Breast epithelium (tissue), 4 donors: ENCODE data around the gene ADGRL3. TPM values are rescaled to one million over a fixed set of nuclear protein-coding genes. Genes with fewer than 3 reads are reported as not detected.

ENCODE experiments used
- DNase-seq, 2 donors: peaks; one replicate each; pipeline ENCODE4 v3.0.0-alpha.2; 2019; ENCODE audit warnings: low spot score in 2 of 2
- H3K27ac ChIP-seq, 2 donors: fragments of 200-600 bp; sonication (generic) in 1 of 2; one replicate each; pipeline ENCODE4 v1.5.1; 2016 to 2019; ENCODE audit warnings: mild to moderate bottlenecking in 1 of 2
- H3K27me3 ChIP-seq, 2 donors: fragments of 200-600 bp; sonication (generic) in 1 of 2; one replicate each; pipeline versions ENCODE4 v1.5.1 to v1.6.0; 2017 to 2019; ENCODE audit warnings: control low read depth in 1 of 2, mild to moderate bottlenecking in 1 of 2
- H3K36me3 ChIP-seq: fragments of 200-600 bp; one replicate; pipeline ENCODE4 v1.5.1; 2019
- H3K4me1 ChIP-seq, 2 donors: fragments of 200-600 bp; sonication (generic); one replicate each; pipeline ENCODE4 v1.5.1; 2016 to 2019; ENCODE audit warnings: control low read depth in 1 of 2
- H3K4me3 ChIP-seq, 3 donors: fragments of 200-600 bp; sonication (generic); 1 replicate in 2 of 3; 2 replicates in 1 of 3; pipeline ENCODE4 v1.5.1; 2016 to 2019; ENCODE audit warnings: mild to moderate bottlenecking in 3 of 3, moderate library complexity in 2 of 3
- H3K9me3 ChIP-seq, 2 donors: fragments of 200-600 bp; sonication (generic) in 1 of 2; one replicate each; pipeline ENCODE4 v1.5.1; 2016 to 2019; ENCODE audit warnings: control low read depth in 1 of 2
- CTCF ChIP-seq, 3 donors: fragments of 450-650 bp; IDR thresholded peaks; one replicate each; pipeline ENCODE4 v1.5.1; 2016 to 2017; ENCODE audit warnings: antibody characterized with exemption in 3 of 3, mild to moderate bottlenecking in 3 of 3, moderate library complexity in 3 of 3
- POLR2A ChIP-seq: fragments of 450-650 bp; IDR thresholded peaks from one replicate; pipeline ENCODE4 v1.6.1; 2016; ENCODE audit warnings: antibody characterized with exemption, mild to moderate bottlenecking, moderate library complexity
- POLR2AphosphoS5 ChIP-seq, 3 donors: sonication (generic); formaldehyde crosslinking; IDR thresholded peaks; one replicate each; pipeline ENCODE4 v1.6.1; 2017; ENCODE audit warnings: antibody characterized with exemption in 3 of 3
- intact Hi-C: fragments of 100-400 bp; cut with DNase I; formaldehyde crosslinking; loops from one replicate; pipeline ENCODE4 v1.15.1; 2023; ENCODE audit warnings: low total_unique reads
- total RNA-seq, 3 donors: library from RNA; depleted of rRNA; stranded (reverse); fragments of >200 nt; gene quantifications; one replicate each; pipeline ENCODE4 v1.1.0, GENCODE V29; 2016

ADGRL3 gene
- total RNA-seq, 3 donors from 2014 or later = 4.2 to 8.2 (median 6.6) TPM

- intact Hi-C loops = no loop called here
- Histone ChIP-seq H3K4me1 (no peaks in the 10 kb centered on the region), H3K36me3 (no peaks in the 10 kb centered on the region), H3K27ac (no peak overlapping the region), H3K9me3 (no peaks in the 10 kb centered on the region), H3K27me3 (no peaks in the 10 kb centered on the region), H3K4me3 (no peak overlapping the region)
- no peak for TF ChIP-seq POLR2A
- no peak for TF ChIP-seq POLR2AphosphoS5 (IDR thresholded peaks at IDR 0.05)
- no peak for TF ChIP-seq CTCF (IDR thresholded peaks at IDR 0.05)
- no peak for DNase-seq
These were observed 570.9 kb downstream of the ADGRL3 start for GRCh38 chr4:61771056-61771455.

- H3K36me3 ChIP-seq = no peaks in the 10 kb centered on the region
These were observed 572.0 kb downstream of the ADGRL3 start for GRCh38 chr4:61772126-61772525.

GRCh38 chr4:61773655-61774245, 573.6 kb downstream of the ADGRL3 start:
- H3K27ac ChIP-seq = no peak overlapping the region
- no peak for TF ChIP-seq CTCF (IDR thresholded peaks at IDR 0.05)
- H3K4me1 ChIP-seq = no peaks in the 10 kb centered on the region
- H3K9me3 ChIP-seq = no peaks in the 10 kb centered on the region
- DNase-seq = no peak
- no peak overlapping the region for H3K4me3 ChIP-seq
- no peaks in the 10 kb centered on the region for H3K27me3 ChIP-seq
- intact Hi-C loops = no loop called here
- no peaks in the 10 kb centered on the region for H3K36me3 ChIP-seq

More at GRCh38 chr4:61772126-61772525, 572.0 kb downstream of the ADGRL3 start:
- Histone ChIP-seq H3K4me3 (no peak overlapping the region), H3K27ac (no peak overlapping the region), H3K4me1 (no peaks in the 10 kb centered on the region), H3K27me3 (no peaks in the 10 kb centered on the region), H3K9me3 (no peaks in the 10 kb centered on the region)
- intact Hi-C loops = no loop called here
- no peak for DNase-seq
- TF ChIP-seq CTCF (IDR thresholded peaks at IDR 0.05) (no peak), POLR2AphosphoS5 (IDR thresholded peaks at IDR 0.05) (no peak), POLR2A (no peak)

GRCh38 chr4:61782133-61782532, 582.0 kb downstream of the ADGRL3 start:
- no peak for TF ChIP-seq POLR2A
- no peak for TF ChIP-seq CTCF (IDR thresholded peaks at IDR 0.05)
- TF ChIP-seq POLR2AphosphoS5 (IDR thresholded peaks at IDR 0.05) = no peak
- no peak overlapping the region for H3K4me3 ChIP-seq
- H3K4me1 ChIP-seq = no peaks in the 10 kb centered on the region
- H3K9me3 ChIP-seq = no peaks in the 10 kb centered on the region
- H3K36me3 ChIP-seq = no peaks in the 10 kb centered on the region
- H3K27me3 ChIP-seq = no peaks in the 10 kb centered on the region
- DNase-seq = no peak
- intact Hi-C loops = no loop called here
- H3K27ac ChIP-seq = no peak overlapping the region

- no peak for DNase-seq
- H3K27ac ChIP-seq = no peak overlapping the region
- no peaks in the 10 kb centered on the region for H3K9me3 ChIP-seq
- no peaks in the 10 kb centered on the region for H3K4me1 ChIP-seq
- intact Hi-C loops = no loop called here
- no peaks in the 10 kb centered on the region for H3K27me3 ChIP-seq
- H3K36me3 ChIP-seq = no peaks in the 10 kb centered on the region
- no peak overlapping the region for H3K4me3 ChIP-seq
- TF ChIP-seq POLR2A (no peak), POLR2AphosphoS5 (IDR thresholded peaks at IDR 0.05) (no peak), CTCF (IDR thresholded peaks at IDR 0.05) (no peak)
These were observed 582.9 kb downstream of the ADGRL3 start for GRCh38 chr4:61783050-61783449.
